ENCODE results near the gene ANGPTL8. TPM values are rescaled to one million over a fixed set of nuclear protein-coding genes. Genes with fewer than 3 reads are reported as not detected.

ANGPTL8 gene
- total RNA-seq, 1 experiment from 2014 or later, result not detected

- no peak overlapping the region for H3K4me3 ChIP-seq (ENCODE audit: low read depth in 2 of 2, low read length in 2 of 2)
- no TSS peak for BruUV-seq (replicated peaks)
- no peaks in the 10 kb centered on the region for H3K9me3 ChIP-seq (ENCODE audit: control insufficient read depth, insufficient read depth, low read depth, low read length)
- ChIA-PET CTCF (no interaction called here), POLR2A (no interaction called here)
- no peak overlapping the region for H3K27ac ChIP-seq (ENCODE audit: low read length)
- no peaks in the 10 kb centered on the region for H3K36me3 ChIP-seq (ENCODE audit: control insufficient read depth, insufficient read depth, low read length)
- in situ Hi-C loops (cut with HindIII; ENCODE audit: low pct_unique_long_range_greater_than_20kb, low sequenced_read_pairs), result no loop called here
- no peak for TF ChIP-seq TCF7L2 (IDR thresholded peaks at IDR 0.05; ENCODE audit: low read depth, low read length)
- TF ChIP-seq SIN3A (IDR thresholded peaks at IDR 0.05; ENCODE audit: borderline replicate concordance, insufficient read depth, low read depth, low read length), result no peak
- TF ChIP-seq REST (IDR thresholded peaks at IDR 0.05; ENCODE audit: insufficient read depth in 1 of 2, low read depth in 2 of 2, low read length in 1 of 2), result no peak
- no peak for TF ChIP-seq POLR2AphosphoS5 (IDR thresholded peaks at IDR 0.05; ENCODE audit: low read depth, low read length)
- TF ChIP-seq CTCF (IDR thresholded peaks at IDR 0.05), result no peak
- no peaks in the 10 kb centered on the region; the same call in 1 of the 2 replicates for H3K4me1 ChIP-seq (ENCODE audit: control insufficient read depth, insufficient read depth, low read length)
- no peak for ATAC-seq
- intact Hi-C loops (cut with micrococcal nuclease; ENCODE audit: unreplicated experiment), result no loop called here
- DNase-seq (ENCODE audit: low read depth, low spot score), result no peak
- H3K27me3 ChIP-seq (ENCODE audit: control insufficient read depth, insufficient read depth, low read length), result no peaks in the 10 kb centered on the region
Observed at GRCh38 chr19:11244846-11245589, 5.6 kb downstream of the ANGPTL8 start.

- no peak overlapping the region for H3K4me3 ChIP-seq (ENCODE audit: low read depth in 2 of 2, low read length in 2 of 2)
- in situ Hi-C loops (cut with HindIII; ENCODE audit: low pct_unique_long_range_greater_than_20kb, low sequenced_read_pairs), result no loop called here
- no peak overlapping the region for H3K27ac ChIP-seq (ENCODE audit: low read length)
- H3K36me3 ChIP-seq (ENCODE audit: control insufficient read depth, insufficient read depth, low read length), result no peaks in the 10 kb centered on the region
- H3K27me3 ChIP-seq (ENCODE audit: control insufficient read depth, insufficient read depth, low read length), result no peaks in the 10 kb centered on the region
- POLR2A ChIA-PET, result no interaction called here
- CTCF ChIA-PET, result no interaction called here
- DNase-seq (ENCODE audit: low read depth, low spot score), result no peak
- ATAC-seq, result no peak
- TF ChIP-seq TCF7L2 (IDR thresholded peaks at IDR 0.05; ENCODE audit: low read depth, low read length), result no peak
- TF ChIP-seq REST (IDR thresholded peaks at IDR 0.05; ENCODE audit: insufficient read depth in 1 of 2, low read depth in 2 of 2, low read length in 1 of 2), result no peak
- TF ChIP-seq POLR2AphosphoS5 (IDR thresholded peaks at IDR 0.05; ENCODE audit: low read depth, low read length), result no peak
- TF ChIP-seq CTCF (IDR thresholded peaks at IDR 0.05), result no peak
- TF ChIP-seq SIN3A (IDR thresholded peaks at IDR 0.05; ENCODE audit: borderline replicate concordance, insufficient read depth, low read depth, low read length), result no peak
- H3K4me1 ChIP-seq (ENCODE audit: control insufficient read depth, insufficient read depth, low read length), result no peaks in the 10 kb centered on the region; the same call in 1 of the 2 replicates
- no peaks in the 10 kb centered on the region for H3K9me3 ChIP-seq (ENCODE audit: control insufficient read depth, insufficient read depth, low read depth, low read length)
- no TSS peak for BruUV-seq (replicated peaks)
- intact Hi-C loops (cut with micrococcal nuclease; ENCODE audit: unreplicated experiment), result no loop called here
Observed at GRCh38 chr19:11246941-11247340, 7.5 kb downstream of the ANGPTL8 start.

All from Panc1 (cell line).